HepG2 (cell line): Measurements from ENCODE around the gene FZD7. TPM values are rescaled to one million over a fixed set of nuclear protein-coding genes. Genes with fewer than 3 reads are reported as not detected.

Experiments
- ATAC-seq: fragments of 200-7000 bp; cut with Tn5 transposase; 3 replicates; pipeline ENCODE4 v1.9.1; 2020; ENCODE audit warnings: mild to moderate bottlenecking, moderate library complexity
- BruUV-seq: library from RNA; stranded (reverse); fragments of 400-500 nt; replicated peaks from 2 replicates; lab custom pipeline; 2021; lab: Mats Ljungman, UMichigan
- CTCF ChIA-PET: fragments of 300-600 bp; formaldehyde crosslinking; extraction: SDS; loops from one replicate; lab custom pipeline; 2021; ENCODE audit warnings: low total read pairs, inconsistent platforms, low intra/inter-chr PET ratio; lab: Yijun Ruan, JAX
- POLR2A ChIA-PET: fragments of 350-600 bp; sonication (Branson Sonifier 250); formaldehyde crosslinking; loops from one replicate; lab custom pipeline; 2020; ENCODE audit warnings: antibody characterized with exemption, inconsistent platforms; lab: Yijun Ruan, JAX
- DNase-seq: peaks from one replicate; pipeline ENCODE4 v3.0.0-alpha.2; 2015; ENCODE audit warnings: low spot score
- FAIRE-seq: peaks from 3 replicates; lab custom pipeline; 2011; peaks lifted over from hg19 to GRCh38; lab: Jason Lieb, UNC
- H2AFZ ChIP-seq: one replicate; pipeline ENCODE4 v1.6.1; 2011; ENCODE audit warnings: low read length, inconsistent platforms
- H3K27ac ChIP-seq: fragments of 300-600 bp; 3 replicates; pipeline ENCODE4 v1.8.0; 2011; ENCODE audit warnings: mixed run types, mild to moderate bottlenecking, mixed read lengths, low read length, inconsistent platforms; ENCODE audit not compliant: insufficient read depth; ENCODE audit errors: extremely low read length
- H3K27me3 ChIP-seq, 2 experiments: fragments of 200-600 bp in 1 of 2; 2 replicates in 1 of 2; 3 replicates in 1 of 2; pipeline versions ENCODE4 v1.6.0 to v1.8.0; 2011; ENCODE audit warnings: low read length in 2 of 2, mild to moderate bottlenecking in 2 of 2, moderate library complexity in 2 of 2, inconsistent platforms in 1 of 2; ENCODE audit not compliant: insufficient read depth in 2 of 2, control insufficient read depth in 1 of 2
- H3K36me3 ChIP-seq, 2 experiments: fragments of 200-600 bp in 1 of 2; replicated peaks in 1 of 2; 2 replicates in 1 of 2; 3 replicates in 1 of 2; pipeline versions ENCODE4 v1.5.1 to v1.8.0; 2011; ENCODE audit warnings: low read length in 2 of 2, inconsistent platforms in 1 of 2; ENCODE audit not compliant: insufficient read depth in 2 of 2, control insufficient read depth in 1 of 2
- H3K4me1 ChIP-seq: 2 replicates; pipeline ENCODE4 v1.5.1; 2012; ENCODE audit warnings: low read length, inconsistent platforms; ENCODE audit not compliant: insufficient read depth
- H3K4me2 ChIP-seq: 2 replicates; pipeline ENCODE4 v1.6.0; 2011; ENCODE audit warnings: low read depth, low read length, inconsistent platforms
- H3K4me3 ChIP-seq, 3 experiments: fragments of 200-600 bp in 1 of 3; sonication (generic), shearing (Covaris generic) in 1 of 3; replicated peaks in 1 of 3; 2 replicates each; pipeline ENCODE4 v1.5.1; 2011 to 2016; ENCODE audit warnings: low read length in 3 of 3, inconsistent platforms in 2 of 3, low read depth in 2 of 3, mild to moderate bottlenecking in 2 of 3, control low read depth in 1 of 3, mixed read lengths in 1 of 3; ENCODE audit not compliant: insufficient read depth in 1 of 3
- H3K79me2 ChIP-seq: one replicate; pipeline ENCODE4 v1.6.1; 2011; ENCODE audit warnings: low read length, inconsistent platforms; ENCODE audit not compliant: insufficient read depth
- H3K9ac ChIP-seq: 2 replicates; pipeline ENCODE4 v1.6.0; 2011; ENCODE audit warnings: mild to moderate bottlenecking, low read depth, low read length, inconsistent platforms; ENCODE audit not compliant: insufficient read depth
- H3K9me3 ChIP-seq: 2 replicates; pipeline ENCODE4 v1.5.1; 2012; ENCODE audit warnings: mild to moderate bottlenecking, low read length
- H4K20me1 ChIP-seq: 2 replicates; pipeline ENCODE4 v1.6.0; 2011; ENCODE audit warnings: inconsistent platforms, mild to moderate bottlenecking, low read length, moderate library complexity; ENCODE audit not compliant: insufficient read depth
- CEBPB ChIP-seq: IDR thresholded peaks from 2 replicates; pipeline ENCODE4 v1.6.1; 2011; ENCODE audit warnings: low read depth, low read length, improper control_type of control experiment, borderline replicate concordance
- CSRNP1 ChIP-seq: sonication (generic); formaldehyde crosslinking; IDR thresholded peaks from 2 replicates; pipeline ENCODE4 v1.8.1; 2023; ENCODE audit warnings: mild to moderate bottlenecking, missing genetic modification reagents
- FOXC1 ChIP-seq: sonication (generic); formaldehyde crosslinking; IDR thresholded peaks from 2 replicates; pipeline ENCODE4 v1.8.0; 2022; ENCODE audit warnings: mild to moderate bottlenecking, missing genetic modification reagents, borderline replicate concordance
- JARID2 ChIP-seq: sonication (generic); formaldehyde crosslinking; IDR thresholded peaks from 2 replicates; pipeline ENCODE4 v1.8.1; 2023; ENCODE audit warnings: missing genetic modification reagents, inconsistent platforms; ENCODE audit not compliant: insufficient replicate concordance
- KLF13 ChIP-seq: sonication (generic); formaldehyde crosslinking; IDR thresholded peaks from 2 replicates; pipeline ENCODE4 v1.4.0; 2020; ENCODE audit warnings: mild to moderate bottlenecking, missing genetic modification reagents
- PPARG ChIP-seq: conservative IDR thresholded peaks from 2 replicates; pipeline ENCODE4 v1.6.1; 2016; ENCODE audit warnings: missing biosample characterization, missing genetic modification reagents
- PRMT3 ChIP-seq: sonication (generic); formaldehyde crosslinking; IDR thresholded peaks from 2 replicates; pipeline ENCODE4 v1.8.1; 2022; ENCODE audit warnings: low read depth, mild to moderate bottlenecking, moderate library complexity, missing genetic modification reagents, borderline replicate concordance
- SETDB1 ChIP-seq: sonication (generic); formaldehyde crosslinking; IDR thresholded peaks from 2 replicates; pipeline ENCODE4 v1.5.1; 2020; ENCODE audit warnings: missing genetic modification reagents, mild to moderate bottlenecking, borderline replicate concordance
- SMYD3 ChIP-seq: sonication (generic); formaldehyde crosslinking; IDR thresholded peaks from 2 replicates; pipeline ENCODE4 v1.8.1; 2023; ENCODE audit warnings: mild to moderate bottlenecking, missing genetic modification reagents
- SP1 ChIP-seq, 2 experiments: fragments of 450-650 bp in 1 of 2; sonication (generic) in 1 of 2; formaldehyde crosslinking in 1 of 2; IDR thresholded peaks; 2 replicates each; pipeline versions ENCODE4 v1.4.0 to v1.6.1; 2016 to 2020; ENCODE audit warnings: missing genetic modification reagents in 1 of 2
- SPEN ChIP-seq: sonication (generic); formaldehyde crosslinking; IDR thresholded peaks from 2 replicates; pipeline ENCODE4 v1.5.1; 2020; ENCODE audit warnings: low read depth, mild to moderate bottlenecking, missing genetic modification reagents
- TFDP2 ChIP-seq: sonication (generic); formaldehyde crosslinking; IDR thresholded peaks from 2 replicates; pipeline ENCODE4 v1.4.0; 2020; ENCODE audit warnings: missing genetic modification reagents
- ZFP82 ChIP-seq: sonication (generic); formaldehyde crosslinking; IDR thresholded peaks from 2 replicates; pipeline ENCODE4 v1.5.1; 2020; ENCODE audit warnings: mild to moderate bottlenecking, missing genetic modification reagents, borderline replicate concordance
- ZNF296 ChIP-seq: sonication (generic); formaldehyde crosslinking; conservative IDR thresholded peaks from 2 replicates; pipeline ENCODE4 v1.5.0; 2020; ENCODE audit warnings: mild to moderate bottlenecking, missing genetic modification reagents
- ZNF576 ChIP-seq: sonication (generic); formaldehyde crosslinking; IDR thresholded peaks from 2 replicates; pipeline ENCODE4 v1.4.0; 2020; ENCODE audit warnings: mild to moderate bottlenecking, missing genetic modification reagents
- WGBS: methylation state at CpG from one replicate; pipeline ENCODE4 v1.1.6; 2017; ENCODE audit warnings: low lambda C conversion rate; 5-methylcytosine and 5-hydroxymethylcytosine counted together
- in situ Hi-C: cut with HindIII; loops from 2 replicates; pipeline ENCODE4 v1.10.0; 2017; ENCODE audit warnings: low pct_unique_long_range_greater_than_20kb; ENCODE audit not compliant: extremely low pct_ligation_motif_present
- intact Hi-C: fragments of 100-400 bp; cut with micrococcal nuclease; formaldehyde crosslinking; loops from one replicate; pipeline ENCODE4 v1.10.0; 2022; ENCODE audit not compliant: unreplicated experiment
- polyA plus RNA-seq, 8 experiments: library from polyadenylated mRNA; depleted of rRNA in 3 of 8; stranded (reverse) in 7 of 8; unstranded in 1 of 8; fragments of >200 nt; fragmentation: Illumina TruSeq in 4 of 8; extraction: Trizol in 4 of 8; gene quantifications; 2 replicates each; pipeline versions ENCODE4 v1.2.1 to v1.2.3, GENCODE V29; 2011 to 2016; ENCODE audit warnings: low read depth in 4 of 8, missing spikeins in 1 of 8, mixed read lengths in 1 of 8; ENCODE audit not compliant: insufficient read depth in 1 of 8
- total RNA-seq, 5 experiments: library from RNA; depleted of rRNA; stranded (reverse); fragments of >200 nt; fragmentation: Illumina TruSeq; extraction: Trizol; gene quantifications; 2 replicates each; pipeline ENCODE4 v1.2.3, GENCODE V29; 2016; ENCODE audit warnings: low read depth in 1 of 5

Gene FZD7
- total and polyA plus RNA-seq, 2 of the 13 experiments (the other 11 are each of a cell fraction or from before 2014, with no cell fraction given) = 0.13 to 0.38 TPM

GRCh38 chr2:202023904-202024266 is 9.8 kb upstream of the FZD7 start (continued):
- TF ChIP-seq ZFP82 (CRISPR knock-in tag) = no peak
- no peak for TF ChIP-seq KLF13 (CRISPR knock-in tag)
- no peak for TF ChIP-seq TFDP2 (CRISPR knock-in tag)
- no peak for TF ChIP-seq JARID2
- TF ChIP-seq ZNF576 (CRISPR knock-in tag) = no peak
- TF ChIP-seq PPARG (CRISPR knock-in tag) = no peak
- TF ChIP-seq FOXC1 = no peak
- TF ChIP-seq SMYD3 (CRISPR knock-in tag) = no peak
- TF ChIP-seq ZNF296 (CRISPR knock-in tag) = no peak

GRCh38 chr2:202024871-202025270 is 8.8 kb upstream of the FZD7 start:
- DNase-seq = no peak
- Histone ChIP-seq H3K4me2 (no peak overlapping the region), H3K27me3 (peaks cover 4 to 16% of the 10 kb centered on the region in 2 experiments; a peak in 3 of 5 replicates), H3K4me1 (no peaks in the 10 kb centered on the region), H3K4me3 (no peak overlapping the region), H4K20me1 (no peaks in the 10 kb centered on the region), H2AFZ (no peak overlapping the region), H3K27ac (no peak overlapping the region), H3K79me2 (no peaks in the 10 kb centered on the region), H3K36me3 (no peaks in the 10 kb centered on the region), H3K9me3 (no peaks in the 10 kb centered on the region), H3K9ac (no peak overlapping the region)
- no peak for FAIRE-seq
- TF ChIP-seq SP1 (IDR thresholded peaks at IDR 0.05) = no peak
- TF ChIP-seq SP1 (CRISPR knock-in tag; IDR thresholded peaks at IDR 0.05) = no peak
- TF ChIP-seq SETDB1 (CRISPR knock-in tag) = no peak
- TF ChIP-seq SPEN (CRISPR knock-in tag) = no peak
- peak; percentile 57; the same call in 1 of the 2 replicates for TF ChIP-seq CEBPB
- no peak for TF ChIP-seq PRMT3 (CRISPR knock-in tag)
- no peak for TF ChIP-seq CSRNP1 (CRISPR knock-in tag)
- 23% methylated on average over 9 of the region's 9 CpGs for WGBS
- ChIA-PET POLR2A (no interaction called here), CTCF (no interaction called here)
- ATAC-seq = no peak
- intact Hi-C loops = no loop called here
- in situ Hi-C loops = no loop called here
- BruUV-seq = no TSS peak
